PC-9 (cell line): ENCODE data around the gene SLC44A4. TPM values are rescaled to one million over a fixed set of nuclear protein-coding genes. Genes with fewer than 3 reads are reported as not detected.
A peak's percentile ranks its signal among the peaks of the same experiment; 100 is the strongest.
"Not testable (repeated sequence)": the region's sequence is repeated elsewhere in the genome, so short reads cannot be mapped to it uniquely, and the experiment has no call there.

Source experiments
- BruUV-seq: library from RNA; stranded (reverse); fragments of 400-500 nt; replicated peaks from 2 replicates; lab custom pipeline; 2021; lab: Mats Ljungman, UMichigan
- CTCF ChIA-PET: fragments of 300-600 bp; sonication (Branson Sonifier 250); formaldehyde crosslinking; loops from one replicate; lab custom pipeline; 2022; ENCODE audit warnings: antibody characterized with exemption; lab: Charles Lee
- POLR2A ChIA-PET: fragments of 300-600 bp; sonication (Branson Sonifier 250); formaldehyde crosslinking; loops from one replicate; lab custom pipeline; 2022; ENCODE audit warnings: antibody characterized with exemption; ENCODE audit not compliant: unreplicated experiment; lab: Charles Lee
- DNase-seq, 2 experiments: peaks; one replicate each; pipeline versions ENCODE4 v3.0.0 to v3.0.0-alpha.2; 2015 to 2022; ENCODE audit warnings: mixed read lengths in 1 of 2
- H2AFZ ChIP-seq: fragments of 200-600 bp; sonication (generic); 2 replicates; pipeline ENCODE4 v1.8.1; 2017; ENCODE audit warnings: antibody characterized with exemption
- H3F3A ChIP-seq: fragments of 200-600 bp; sonication (generic); 2 replicates; pipeline ENCODE4 v1.8.1; 2017; ENCODE audit warnings: antibody characterized with exemption, mild to moderate bottlenecking, low read depth; ENCODE audit not compliant: insufficient read depth
- H3K27ac ChIP-seq: fragments of 200-600 bp; sonication (generic); 2 replicates; pipeline ENCODE4 v1.6.1; 2016; ENCODE audit warnings: mixed run types
- H3K27me3 ChIP-seq: fragments of 200-600 bp; sonication (generic); 2 replicates; pipeline ENCODE4 v1.6.1; 2016; ENCODE audit warnings: low read depth, mixed run types; ENCODE audit not compliant: insufficient read depth
- H3K36me3 ChIP-seq: fragments of 200-600 bp; sonication (generic); 2 replicates; pipeline ENCODE4 v1.6.1; 2016; ENCODE audit warnings: low read depth, mixed run types
- H3K4me1 ChIP-seq: fragments of 200-600 bp; sonication (generic); replicated peaks from 2 replicates; pipeline ENCODE4 v1.6.1; 2016; ENCODE audit warnings: mixed run types; ENCODE audit not compliant: insufficient read depth
- H3K4me2 ChIP-seq: fragments of 200-600 bp; sonication (generic); 2 replicates; pipeline ENCODE4 v1.6.1; 2017; ENCODE audit warnings: mixed run types
- H3K4me3 ChIP-seq: fragments of 200-600 bp; sonication (generic); 2 replicates; pipeline ENCODE4 v1.6.1; 2016; ENCODE audit warnings: mixed run types
- H3K79me2 ChIP-seq: fragments of 200-600 bp; sonication (generic); 2 replicates; pipeline ENCODE4 v1.6.1; 2017; ENCODE audit warnings: low read depth, mixed run types
- H3K9me2 ChIP-seq: fragments of 200-600 bp; sonication (generic); 2 replicates; pipeline ENCODE4 v1.8.1; 2017; ENCODE audit warnings: mild to moderate bottlenecking; ENCODE audit not compliant: insufficient read depth
- H3K9me3 ChIP-seq: fragments of 200-600 bp; sonication (generic); 2 replicates; pipeline ENCODE4 v1.8.1; 2016; ENCODE audit warnings: low read depth; ENCODE audit not compliant: insufficient read depth
- H4K20me1 ChIP-seq: fragments of 200-600 bp; sonication (generic); 2 replicates; pipeline ENCODE4 v1.8.1; 2017; ENCODE audit not compliant: insufficient read depth
- CTCF ChIP-seq: fragments of 200-600 bp; sonication (generic); conservative IDR thresholded peaks from 2 replicates; pipeline ENCODE4 v1.6.1; 2017; ENCODE audit warnings: mixed run types, antibody characterized with exemption, mild to moderate bottlenecking, moderate library complexity
- EZH2 ChIP-seq: fragments of 200-600 bp; sonication (generic); IDR thresholded peaks from 2 replicates; pipeline ENCODE4 v1.8.0; 2017; ENCODE audit warnings: antibody characterized with exemption, low read depth
- intact Hi-C: fragments of 100-400 bp; cut with micrococcal nuclease; formaldehyde crosslinking; loops from one replicate; pipeline ENCODE4 v1.10.0; 2022; ENCODE audit not compliant: unreplicated experiment
- total RNA-seq: library from RNA; stranded (reverse); gene quantifications from 2 replicates; pipeline ENCODE4 v1.2.3, GENCODE V29; 2021

SLC44A4 gene
- total RNA-seq, 1 experiment from 2014 or later = 44.4 TPM

GRCh38 chr6:31819871-31820299 lies 58.9 kb downstream of the SLC44A4 start:
- H3K79me2 ChIP-seq = peaks cover 72% of the 10 kb centered on the region
- H3K27ac ChIP-seq = peak overlapping the region; percentile 98
- H3K27me3 ChIP-seq = no peaks in the 10 kb centered on the region
- CTCF ChIA-PET = interaction anchor here (0.6 to 0.7 kb wide), 2 partner anchors 43 to 126 kb away, joined by 3 to 4 read pairs; partner anchors contain the start of genes CFB and NEU1
- DNase-seq = no peak
- H3F3A ChIP-seq = peaks cover 75% of the 10 kb centered on the region
- TF ChIP-seq CTCF (no peak), EZH2 (no peak)
- no peaks in the 10 kb centered on the region for H3K9me3 ChIP-seq
- intact Hi-C loops = loop anchor here (10.0 kb wide), 2 partner anchors 275 to 1155 kb away; partner anchors contain the start of genes ATP6V1G2, DDX39B and NFKBIL1
- no peaks in the 10 kb centered on the region for H3K36me3 ChIP-seq
- H2AFZ ChIP-seq = no peak overlapping the region
- peak overlapping the region; percentile 98 for H3K4me2 ChIP-seq
- no TSS peak for BruUV-seq
- peak overlapping the region; percentile 81 for H3K4me3 ChIP-seq
- H4K20me1 ChIP-seq = peaks cover 19% of the 10 kb centered on the region
- POLR2A ChIA-PET = interaction anchor here (0.6 to 0.7 kb wide), 2 partner anchors 81 to 108 kb away, joined by 8 to 14 read pairs; no protein-coding TSS in a partner anchor
- no peaks in the 10 kb centered on the region for H3K9me2 ChIP-seq
- H3K4me1 ChIP-seq = peaks cover 53% of the 10 kb centered on the region

GRCh38 chr6:31817929-31818511 lies 60.8 kb downstream of the SLC44A4 start:
- peaks cover 19% of the 10 kb centered on the region for H4K20me1 ChIP-seq
- H2AFZ ChIP-seq, H3K9me3 ChIP-seq, CTCF ChIA-PET, H3K36me3 ChIP-seq, H3K27me3 ChIP-seq, intact Hi-C loops, H3K9me2 ChIP-seq, BruUV-seq: not testable (repeated sequence)
- H3K4me2 ChIP-seq = peak overlapping the region; percentile 98
- peaks cover 65% of the 10 kb centered on the region for H3K79me2 ChIP-seq
- peak overlapping the region; percentile 81 for H3K4me3 ChIP-seq
- peak; percentile 53 to 55 for DNase-seq
- POLR2A ChIA-PET = interaction anchor here (0.7 to 1.0 kb wide), 3 partner anchors 17 to 220 kb away, joined by 3 to 4 read pairs (median 3); partner anchors contain the start of gene CLIC1
- peaks cover 45% of the 10 kb centered on the region for H3K4me1 ChIP-seq
- H3K27ac ChIP-seq = peak overlapping the region; percentile 98
- H3F3A ChIP-seq = peaks cover 71% of the 10 kb centered on the region

- H3K36me3 ChIP-seq, intact Hi-C loops, H2AFZ ChIP-seq, DNase-seq, CTCF ChIA-PET, H3K9me3 ChIP-seq, H3K27me3 ChIP-seq, H3K9me2 ChIP-seq: not testable (repeated sequence)
- Histone ChIP-seq H3K4me2 (peak overlapping the region; percentile 98), H4K20me1 (peaks cover 19% of the 10 kb centered on the region), H3K79me2 (peaks cover 64% of the 10 kb centered on the region), H3F3A (peaks cover 65% of the 10 kb centered on the region), H3K27ac (peak overlapping the region; percentile 98; the same call in 1 of the 2 replicates), H3K4me1 (peaks cover 38% of the 10 kb centered on the region), H3K4me3 (peak overlapping the region; percentile 81)
- TSS peak; percentile 38 for BruUV-seq
- POLR2A ChIA-PET = interaction anchor here (0.7 kb wide), 1 partner anchor 219 kb away, joined by 3 read pairs; no protein-coding TSS in a partner anchor
Observed at GRCh38 chr6:31817133-31817928, 61.5 kb downstream of the SLC44A4 start.
